AG04449 (cell line): Measurements from ENCODE around the gene DLGAP1.

ENCODE experiments used
- CTCF ChIA-PET: fragments of 350-600 bp; formaldehyde crosslinking; extraction: SDS; loops from one replicate; lab custom pipeline; 2021; ENCODE audit warnings: antibody characterized with exemption; lab: Yijun Ruan, JAX
- POLR2A ChIA-PET: fragments of 400-600, 350-600 bp; formaldehyde crosslinking; extraction: SDS; loops from one replicate; lab custom pipeline; 2020; ENCODE audit warnings: antibody characterized with exemption, inconsistent platforms; lab: Yijun Ruan, JAX
- DNase-seq: peaks from one replicate; pipeline ENCODE4 v3.0.0-alpha.2; 2010; ENCODE audit warnings: low read depth, low spot score
- H3K4me3 ChIP-seq: 2 replicates; pipeline ENCODE4 v1.5.1; 2011; ENCODE audit warnings: low read depth, mild to moderate bottlenecking, control low read depth, low read length
- TF ChIP-seq, protein P1 (sequence below): IDR thresholded peaks from one replicate; pipeline ENCODE4 v1.5.1; 2011; ENCODE audit warnings: mild to moderate bottlenecking, moderate library complexity, low read length, control low read depth, inconsistent platforms; ENCODE audit not compliant: insufficient read depth; ENCODE audit errors: missing control alignments

The DLGAP1 gene

DNA sequence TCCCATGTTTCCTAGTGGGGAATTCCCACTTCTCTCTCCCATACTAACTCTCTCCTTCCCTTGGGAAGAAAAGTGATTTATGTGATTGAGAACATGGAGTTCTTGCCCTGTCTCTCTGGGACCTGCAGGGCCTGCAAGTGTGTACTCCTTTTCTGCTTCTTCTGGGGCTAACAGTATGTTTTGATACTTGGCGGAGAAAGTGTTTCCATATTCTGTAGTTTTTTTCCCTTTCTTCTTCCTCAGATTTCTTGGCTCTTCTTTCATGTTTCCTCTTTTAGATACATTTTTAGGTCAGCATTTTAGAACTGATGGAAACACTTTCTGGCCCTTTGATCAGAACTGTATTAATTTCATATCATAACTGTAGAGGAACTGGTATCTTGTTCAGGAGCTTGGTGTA lies 352.2 kb downstream of the DLGAP1 start:
- TF ChIP-seq, protein P1, sequence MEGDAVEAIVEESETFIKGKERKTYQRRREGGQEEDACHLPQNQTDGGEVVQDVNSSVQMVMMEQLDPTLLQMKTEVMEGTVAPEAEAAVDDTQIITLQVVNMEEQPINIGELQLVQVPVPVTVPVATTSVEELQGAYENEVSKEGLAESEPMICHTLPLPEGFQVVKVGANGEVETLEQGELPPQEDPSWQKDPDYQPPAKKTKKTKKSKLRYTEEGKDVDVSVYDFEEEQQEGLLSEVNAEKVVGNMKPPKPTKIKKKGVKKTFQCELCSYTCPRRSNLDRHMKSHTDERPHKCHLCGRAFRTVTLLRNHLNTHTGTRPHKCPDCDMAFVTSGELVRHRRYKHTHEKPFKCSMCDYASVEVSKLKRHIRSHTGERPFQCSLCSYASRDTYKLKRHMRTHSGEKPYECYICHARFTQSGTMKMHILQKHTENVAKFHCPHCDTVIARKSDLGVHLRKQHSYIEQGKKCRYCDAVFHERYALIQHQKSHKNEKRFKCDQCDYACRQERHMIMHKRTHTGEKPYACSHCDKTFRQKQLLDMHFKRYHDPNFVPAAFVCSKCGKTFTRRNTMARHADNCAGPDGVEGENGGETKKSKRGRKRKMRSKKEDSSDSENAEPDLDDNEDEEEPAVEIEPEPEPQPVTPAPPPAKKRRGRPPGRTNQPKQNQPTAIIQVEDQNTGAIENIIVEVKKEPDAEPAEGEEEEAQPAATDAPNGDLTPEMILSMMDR, result no peak
- no peak overlapping the region for H3K4me3 ChIP-seq
- POLR2A ChIA-PET, result no interaction called here
- no peak for DNase-seq
- CTCF ChIA-PET, result interaction anchor here (1.3 kb wide), 1 partner anchor 954 kb away, joined by 3 read pairs; no protein-coding TSS in a partner anchor

DNA sequence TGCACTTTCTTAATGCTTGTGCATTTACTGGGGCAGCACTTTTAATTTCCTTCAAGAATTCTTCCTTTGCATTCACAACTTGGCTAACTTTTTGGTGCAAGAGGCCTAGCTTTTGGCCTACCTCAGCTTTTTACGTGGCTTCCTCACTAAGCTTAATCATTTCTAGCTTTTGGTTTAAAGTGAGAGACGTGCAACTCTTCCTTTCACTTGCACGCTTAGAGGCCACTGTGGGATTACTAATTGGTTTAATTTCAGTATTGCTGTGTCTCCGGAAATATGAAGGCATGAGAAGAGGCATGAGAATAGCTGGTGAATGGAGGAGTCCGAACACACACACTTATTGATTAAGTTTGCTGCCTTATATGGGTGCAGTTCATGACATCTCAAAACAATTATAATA lies 354.1 kb downstream of the DLGAP1 start:
- TF ChIP-seq, protein P1, result no peak
- H3K4me3 ChIP-seq, result no peak overlapping the region
- ChIA-PET CTCF (no interaction called here), POLR2A (no interaction called here)
- no peak for DNase-seq

DNA sequence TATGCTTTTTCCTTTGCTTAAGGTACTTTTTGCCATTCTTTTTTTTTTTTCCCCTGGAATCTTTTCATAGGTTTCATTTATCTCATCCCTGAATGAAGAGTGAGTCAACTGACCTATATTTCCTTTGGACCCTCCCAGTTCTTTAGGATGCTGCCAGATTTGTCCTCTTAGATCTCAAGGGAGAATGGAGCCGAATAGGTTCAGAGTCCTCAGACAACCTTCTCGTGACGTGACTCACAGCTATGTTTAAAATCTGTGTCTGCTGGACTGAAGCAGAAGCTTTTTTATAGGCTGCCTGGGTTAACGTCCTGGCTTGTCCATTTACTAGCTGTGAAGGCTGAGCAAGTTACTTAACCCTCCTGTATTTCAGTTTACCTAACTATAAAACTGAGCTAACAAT lies 358.6 kb downstream of the DLGAP1 start:
- CTCF ChIA-PET, result interaction anchor here (1.2 to 2.8 kb wide), 2 partner anchors 11 to 28 kb away, joined by 5 to 24 read pairs; no protein-coding TSS in a partner anchor
- no peak for DNase-seq
- TF ChIP-seq, protein P1, result no peak
- POLR2A ChIA-PET, result no interaction called here
- no peak overlapping the region for H3K4me3 ChIP-seq

DNA sequence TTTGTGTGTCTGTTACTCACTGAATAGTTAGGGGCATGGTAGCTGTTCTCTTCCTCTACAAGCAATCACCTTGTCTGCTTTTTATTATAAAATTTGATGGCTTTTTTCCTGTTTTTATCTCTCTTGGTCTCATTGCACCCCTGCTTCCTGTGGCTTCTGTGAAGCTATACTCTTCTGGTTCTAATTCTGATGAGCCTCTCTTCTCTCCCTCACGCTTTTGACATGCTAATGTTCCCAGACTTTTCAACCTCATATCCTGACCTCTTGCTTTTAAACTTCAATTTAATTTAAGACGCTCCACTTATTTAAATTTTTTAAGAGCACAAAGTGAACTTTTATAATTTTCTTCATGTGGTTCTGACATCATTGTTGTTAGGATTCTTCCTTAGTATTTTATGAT lies 361.4 kb downstream of the DLGAP1 start:
- POLR2A ChIA-PET, result no interaction called here
- no peak for DNase-seq
- CTCF ChIA-PET, result interaction anchor here (2.2 kb wide), 1 partner anchor 13 kb away, joined by 8 read pairs; no protein-coding TSS in a partner anchor
- no peak overlapping the region for H3K4me3 ChIP-seq
- TF ChIP-seq, protein P1, result no peak

DNA sequence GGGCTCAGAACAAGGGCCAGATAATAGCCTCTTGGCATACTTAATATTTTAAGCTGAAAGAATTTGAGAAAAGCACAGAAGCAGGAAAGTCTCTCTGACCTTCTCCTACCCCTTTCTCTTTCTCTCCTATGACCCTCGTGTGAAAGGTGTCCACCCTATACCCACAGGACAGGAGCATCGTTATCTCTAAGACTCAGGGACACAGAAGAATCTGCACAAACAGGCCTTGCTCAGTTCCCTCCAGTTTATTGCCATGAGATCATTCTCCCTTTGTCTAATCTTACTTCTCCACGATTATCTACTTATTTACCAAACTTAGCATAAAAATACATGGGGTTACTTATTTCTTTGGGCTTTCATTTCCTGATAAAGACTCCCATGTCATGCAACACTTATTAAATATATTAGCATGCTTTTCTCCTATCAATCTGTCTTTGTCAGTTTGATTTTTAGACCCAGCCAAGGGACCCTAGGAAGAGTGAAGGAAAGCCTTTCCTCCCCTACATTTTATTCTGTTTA lies 370.7 kb downstream of the DLGAP1 start:
- ChIA-PET CTCF (no interaction called here), POLR2A (no interaction called here)
- TF ChIP-seq, protein P1, result no peak
- DNase-seq, result no peak
- no peak overlapping the region for H3K4me3 ChIP-seq

DNA sequence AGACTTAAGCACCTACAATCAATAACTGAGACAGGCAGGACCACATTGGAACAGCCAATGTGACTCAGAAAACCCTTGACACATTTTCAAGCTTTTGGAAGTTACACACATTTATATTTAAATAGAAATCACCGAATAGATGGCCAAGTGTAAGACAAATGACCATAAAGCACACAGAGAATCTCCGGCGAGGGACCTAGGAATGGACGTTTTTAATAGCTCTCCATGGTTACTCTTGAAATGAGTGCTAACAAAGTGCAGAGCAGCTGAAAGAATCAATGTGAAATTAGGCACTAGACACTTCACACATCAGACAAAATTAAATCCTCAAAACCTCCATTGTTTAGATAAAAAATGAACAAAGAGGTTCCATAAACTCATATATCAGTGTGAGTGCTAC lies 376.9 kb downstream of the DLGAP1 start:
- TF ChIP-seq, protein P1, result no peak
- DNase-seq, result no peak
- POLR2A ChIA-PET, result no interaction called here
- CTCF ChIA-PET, result interaction anchor here (1.2 kb wide), 1 partner anchor 9 kb away, joined by 4 read pairs; no protein-coding TSS in a partner anchor
- no peak overlapping the region for H3K4me3 ChIP-seq
